HEK293 (cell line): ENCODE results near the gene TET3.

Source experiments
- CTCF ChIA-PET: fragments of 350-600 bp; formaldehyde crosslinking; extraction: SDS; loops from one replicate; lab custom pipeline; 2021; ENCODE audit warnings: antibody characterized with exemption; lab: Yijun Ruan, JAX
- POLR2A ChIA-PET: fragments of 300-600 bp; formaldehyde crosslinking; extraction: SDS; loops from one replicate; lab custom pipeline; 2020; ENCODE audit warnings: antibody characterized with exemption, inconsistent platforms; lab: Yijun Ruan, JAX
- H3K27ac ChIP-seq: fragments of 200-500 bp; sonication (Bioruptor generic); 2 replicates; pipeline ENCODE4 v1.5.1; 2014; ENCODE audit warnings: low read depth, low read length, control low read depth, inconsistent platforms; ENCODE audit errors: extremely low read depth
- H3K36me3 ChIP-seq, 2 experiments: fragments of 200-500 bp in 1 of 2; sonication (Bioruptor generic) in 1 of 2; 1 replicate in 1 of 2; 2 replicates in 1 of 2; pipeline ENCODE4 v1.5.1; 2014 to 2017; ENCODE audit warnings: inconsistent platforms in 2 of 2, low read length in 2 of 2; ENCODE audit not compliant: control insufficient read depth in 2 of 2, insufficient read depth in 1 of 2
- H3K4me1 ChIP-seq: fragments of 200-500 bp; sonication (Bioruptor generic); 2 replicates; pipeline ENCODE4 v1.5.1; 2014; ENCODE audit warnings: mild to moderate bottlenecking, low read length, inconsistent platforms; ENCODE audit not compliant: control insufficient read depth, insufficient read depth
- H3K4me3 ChIP-seq: 2 replicates; pipeline ENCODE4 v1.5.1; 2011; ENCODE audit warnings: low read depth, mild to moderate bottlenecking, control low read depth, low read length, moderate library complexity
- H3K9me3 ChIP-seq: fragments of 200-500 bp; sonication (Bioruptor generic); 2 replicates; pipeline ENCODE4 v1.5.1; 2014; ENCODE audit warnings: low read depth, low read length, inconsistent platforms; ENCODE audit not compliant: control insufficient read depth, insufficient read depth
- GLIS1 ChIP-seq: fragments of 450-650 bp; formaldehyde crosslinking; IDR thresholded peaks from 2 replicates; pipeline ENCODE4 v1.5.1; 2016; ENCODE audit warnings: missing biosample characterization, missing genetic modification characterization
- ZBTB11 ChIP-seq: fragments of 450-650 bp; formaldehyde crosslinking; conservative IDR thresholded peaks from 2 replicates; pipeline ENCODE4 v1.5.1; 2016; ENCODE audit warnings: low read depth, missing biosample characterization, missing genetic modification characterization
- ZBTB48 ChIP-seq: fragments of 450-650 bp; formaldehyde crosslinking; IDR thresholded peaks from 2 replicates; pipeline ENCODE4 v1.5.1; 2016; ENCODE audit warnings: missing biosample characterization, missing genetic modification characterization
- ZFP3 ChIP-seq: fragments of 450-650 bp; formaldehyde crosslinking; IDR thresholded peaks from 2 replicates; pipeline ENCODE4 v1.5.1; 2016; ENCODE audit warnings: low read depth, missing biosample characterization, missing genetic modification characterization
- ZNF138 ChIP-seq: fragments of 450-650 bp; formaldehyde crosslinking; IDR thresholded peaks from 2 replicates; pipeline ENCODE4 v1.5.1; 2016; ENCODE audit warnings: missing biosample characterization, missing genetic modification characterization, borderline replicate concordance
- ZNF155 ChIP-seq: fragments of 450-650 bp; formaldehyde crosslinking; IDR thresholded peaks from 2 replicates; pipeline ENCODE4 v1.5.1; 2016; ENCODE audit warnings: missing biosample characterization, missing genetic modification characterization
- ZNF174 ChIP-seq: fragments of 450-650 bp; formaldehyde crosslinking; IDR thresholded peaks from 2 replicates; pipeline ENCODE4 v1.5.0; 2017; ENCODE audit warnings: missing biosample characterization, mild to moderate bottlenecking, missing genetic modification characterization
- ZNF211 ChIP-seq: fragments of 450-650 bp; formaldehyde crosslinking; IDR thresholded peaks from 2 replicates; pipeline ENCODE4 v1.5.1; 2016; ENCODE audit warnings: low read depth, missing biosample characterization, missing genetic modification characterization
- ZNF311 ChIP-seq: fragments of 450-650 bp; formaldehyde crosslinking; IDR thresholded peaks from 2 replicates; pipeline ENCODE4 v1.5.1; 2017; ENCODE audit warnings: missing biosample characterization, missing genetic modification characterization, borderline replicate concordance
- ZNF324 ChIP-seq: fragments of 450-650 bp; formaldehyde crosslinking; IDR thresholded peaks from 2 replicates; pipeline ENCODE4 v1.5.1; 2016; ENCODE audit warnings: missing biosample characterization, missing genetic modification characterization
- ZNF362 ChIP-seq: fragments of 450-650 bp; formaldehyde crosslinking; IDR thresholded peaks from 2 replicates; pipeline ENCODE4 v1.5.1; 2016; ENCODE audit warnings: missing biosample characterization, missing genetic modification characterization
- ZNF366 ChIP-seq: fragments of 450-650 bp; formaldehyde crosslinking; conservative IDR thresholded peaks from 2 replicates; pipeline ENCODE4 v1.5.1; 2016; ENCODE audit warnings: missing biosample characterization, missing genetic modification characterization
- ZNF654 ChIP-seq: fragments of 450-650 bp; formaldehyde crosslinking; IDR thresholded peaks from 2 replicates; pipeline ENCODE4 v1.5.1; 2016; ENCODE audit warnings: low read depth, missing biosample characterization, missing genetic modification characterization
- ZNF660 ChIP-seq: fragments of 450-650 bp; IDR thresholded peaks from 2 replicates; pipeline ENCODE4 v1.5.1; 2018; ENCODE audit warnings: missing biosample characterization, mild to moderate bottlenecking, missing genetic modification characterization
- ZNF701 ChIP-seq: fragments of 450-650 bp; formaldehyde crosslinking; IDR thresholded peaks from 2 replicates; pipeline ENCODE4 v1.5.1; 2016; ENCODE audit warnings: missing biosample characterization, missing genetic modification characterization
- ZNF785 ChIP-seq: fragments of 450-650 bp; formaldehyde crosslinking; IDR thresholded peaks from 2 replicates; pipeline ENCODE4 v1.5.1; 2016; ENCODE audit warnings: missing biosample characterization, missing genetic modification characterization
- TF ChIP-seq, protein P1 (sequence below): fragments of 450-650 bp; formaldehyde crosslinking; IDR thresholded peaks from 2 replicates; pipeline ENCODE4 v1.5.1; 2017; ENCODE audit warnings: missing biosample characterization, missing genetic modification characterization
- TF ChIP-seq, protein P2 (sequence below): fragments of 450-650 bp; formaldehyde crosslinking; IDR thresholded peaks from 2 replicates; pipeline ENCODE4 v1.5.1; 2017; ENCODE audit warnings: missing biosample characterization, missing genetic modification characterization
- TF ChIP-seq, protein P3 (sequence below): fragments of 450-650 bp; formaldehyde crosslinking; conservative IDR thresholded peaks from 2 replicates; pipeline ENCODE4 v1.5.1; 2016; ENCODE audit warnings: low read depth, missing biosample characterization, missing genetic modification characterization
- TF ChIP-seq, protein P4 (sequence below): fragments of 450-650 bp; formaldehyde crosslinking; IDR thresholded peaks from 2 replicates; pipeline ENCODE4 v1.5.1; 2016; ENCODE audit warnings: missing biosample characterization, missing genetic modification characterization

Gene TET3

DNA sequence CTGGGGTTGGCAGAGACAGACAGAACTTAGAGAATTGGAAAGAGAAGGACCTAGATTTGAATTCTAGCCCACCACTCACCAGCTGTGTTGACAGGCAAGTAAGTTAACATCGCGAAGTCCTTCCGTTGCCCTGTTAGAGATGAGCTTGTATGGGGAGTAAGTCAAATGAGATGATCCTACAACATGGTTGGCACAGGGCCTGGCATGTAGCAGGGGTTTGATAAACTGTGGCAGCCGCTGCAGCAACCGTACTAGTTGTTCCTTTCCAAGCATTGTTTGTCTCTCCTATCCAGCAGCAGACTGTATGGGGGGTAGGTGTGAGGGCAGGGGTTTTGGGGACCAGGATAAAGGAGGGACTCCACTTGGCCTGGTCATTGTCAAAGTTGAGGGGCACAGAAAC lies 16.0 kb downstream of the TET3 start:
- H3K27ac ChIP-seq: no peak overlapping the region
- H3K4me3 ChIP-seq: no peak overlapping the region
- ChIA-PET CTCF (interaction anchor here (0.8 to 1.5 kb wide), 6 partner anchors 9 to 177 kb away, joined by 3 to 8 read pairs (median 4); partner anchors contain the start of genes BOLA3 and STAMBP), POLR2A (interaction anchor here (0.5 to 0.9 kb wide), 2 partner anchors 9 kb away, joined by 3 to 5 read pairs; no protein-coding TSS in a partner anchor)
- TF ChIP-seq ZNF138 (tag by site-specific recombination): no peak
- no peak for TF ChIP-seq ZFP3 (tag by site-specific recombination)
- no peak for TF ChIP-seq ZBTB48 (tag by site-specific recombination)
- no peak for TF ChIP-seq ZNF174 (tag by site-specific recombination)
- no peak for TF ChIP-seq ZNF701
- TF ChIP-seq ZNF155 (tag by site-specific recombination): no peak
- TF ChIP-seq ZNF362 (tag by site-specific recombination): no peak
- no peak for TF ChIP-seq ZNF324 (tag by site-specific recombination)
- no peak for TF ChIP-seq ZNF311
- TF ChIP-seq ZNF654 (tag by site-specific recombination): no peak
- TF ChIP-seq ZNF660 (tag by site-specific recombination): no peak
- no peak for TF ChIP-seq ZBTB11 (tag by site-specific recombination)
- TF ChIP-seq, protein P1, sequence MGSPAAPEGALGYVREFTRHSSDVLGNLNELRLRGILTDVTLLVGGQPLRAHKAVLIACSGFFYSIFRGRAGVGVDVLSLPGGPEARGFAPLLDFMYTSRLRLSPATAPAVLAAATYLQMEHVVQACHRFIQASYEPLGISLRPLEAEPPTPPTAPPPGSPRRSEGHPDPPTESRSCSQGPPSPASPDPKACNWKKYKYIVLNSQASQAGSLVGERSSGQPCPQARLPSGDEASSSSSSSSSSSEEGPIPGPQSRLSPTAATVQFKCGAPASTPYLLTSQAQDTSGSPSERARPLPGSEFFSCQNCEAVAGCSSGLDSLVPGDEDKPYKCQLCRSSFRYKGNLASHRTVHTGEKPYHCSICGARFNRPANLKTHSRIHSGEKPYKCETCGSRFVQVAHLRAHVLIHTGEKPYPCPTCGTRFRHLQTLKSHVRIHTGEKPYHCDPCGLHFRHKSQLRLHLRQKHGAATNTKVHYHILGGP (tag by site-specific recombination): no peak
- TF ChIP-seq ZNF211 (tag by site-specific recombination): no peak
- H3K36me3 ChIP-seq: peaks cover 0 to 5% of the 10 kb centered on the region in 2 experiments; a peak in 1 of 3 replicates
- no peaks in the 10 kb centered on the region for H3K9me3 ChIP-seq
- peaks cover 28% of the 10 kb centered on the region for H3K4me1 ChIP-seq

DNA sequence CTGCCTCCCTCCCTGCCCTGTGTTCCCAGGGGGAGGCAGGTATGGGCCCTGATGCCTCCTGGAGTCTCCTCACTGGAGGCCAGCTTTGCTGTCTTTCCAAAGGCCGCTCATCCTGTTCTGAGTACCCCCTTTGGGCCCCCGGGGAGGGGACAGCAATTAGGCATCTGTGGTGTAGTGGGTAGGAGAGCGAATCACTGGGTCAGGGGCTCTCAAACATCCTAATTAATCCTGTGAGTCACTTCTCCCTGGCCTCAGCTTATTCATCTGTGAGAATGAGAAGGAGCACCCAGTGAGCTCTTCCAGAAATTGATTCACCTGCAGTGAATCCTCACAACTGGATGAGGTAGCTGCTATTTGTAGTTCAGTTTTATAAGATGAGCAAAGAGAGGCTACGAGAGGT lies 16.4 kb downstream of the TET3 start:
- Histone ChIP-seq H3K9me3 (no peaks in the 10 kb centered on the region), H3K27ac (no peak overlapping the region), H3K4me3 (no peak overlapping the region), H3K36me3 (peaks cover 0 to 8% of the 10 kb centered on the region in 2 experiments; a peak in 1 of 3 replicates), H3K4me1 (peaks cover 28% of the 10 kb centered on the region)
- ChIA-PET POLR2A (no interaction called here), CTCF (interaction anchor here (1.0 to 1.5 kb wide), 4 partner anchors 19 to 173 kb away, joined by 3 to 8 read pairs (median 4); partner anchors contain the start of genes BOLA3 and STAMBP)
- TF ChIP-seq, protein P2, sequence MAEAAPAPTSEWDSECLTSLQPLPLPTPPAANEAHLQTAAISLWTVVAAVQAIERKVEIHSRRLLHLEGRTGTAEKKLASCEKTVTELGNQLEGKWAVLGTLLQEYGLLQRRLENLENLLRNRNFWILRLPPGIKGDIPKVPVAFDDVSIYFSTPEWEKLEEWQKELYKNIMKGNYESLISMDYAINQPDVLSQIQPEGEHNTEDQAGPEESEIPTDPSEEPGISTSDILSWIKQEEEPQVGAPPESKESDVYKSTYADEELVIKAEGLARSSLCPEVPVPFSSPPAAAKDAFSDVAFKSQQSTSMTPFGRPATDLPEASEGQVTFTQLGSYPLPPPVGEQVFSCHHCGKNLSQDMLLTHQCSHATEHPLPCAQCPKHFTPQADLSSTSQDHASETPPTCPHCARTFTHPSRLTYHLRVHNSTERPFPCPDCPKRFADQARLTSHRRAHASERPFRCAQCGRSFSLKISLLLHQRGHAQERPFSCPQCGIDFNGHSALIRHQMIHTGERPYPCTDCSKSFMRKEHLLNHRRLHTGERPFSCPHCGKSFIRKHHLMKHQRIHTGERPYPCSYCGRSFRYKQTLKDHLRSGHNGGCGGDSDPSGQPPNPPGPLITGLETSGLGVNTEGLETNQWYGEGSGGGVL: peak; percentile 47; the same call in 1 of the 2 replicates
- no peak for TF ChIP-seq ZNF785 (tag by site-specific recombination)
- 0 out of 2 replicates have a peak, but pooled peaks have one; percentile 9 for TF ChIP-seq ZNF366
- TF ChIP-seq, protein P3, sequence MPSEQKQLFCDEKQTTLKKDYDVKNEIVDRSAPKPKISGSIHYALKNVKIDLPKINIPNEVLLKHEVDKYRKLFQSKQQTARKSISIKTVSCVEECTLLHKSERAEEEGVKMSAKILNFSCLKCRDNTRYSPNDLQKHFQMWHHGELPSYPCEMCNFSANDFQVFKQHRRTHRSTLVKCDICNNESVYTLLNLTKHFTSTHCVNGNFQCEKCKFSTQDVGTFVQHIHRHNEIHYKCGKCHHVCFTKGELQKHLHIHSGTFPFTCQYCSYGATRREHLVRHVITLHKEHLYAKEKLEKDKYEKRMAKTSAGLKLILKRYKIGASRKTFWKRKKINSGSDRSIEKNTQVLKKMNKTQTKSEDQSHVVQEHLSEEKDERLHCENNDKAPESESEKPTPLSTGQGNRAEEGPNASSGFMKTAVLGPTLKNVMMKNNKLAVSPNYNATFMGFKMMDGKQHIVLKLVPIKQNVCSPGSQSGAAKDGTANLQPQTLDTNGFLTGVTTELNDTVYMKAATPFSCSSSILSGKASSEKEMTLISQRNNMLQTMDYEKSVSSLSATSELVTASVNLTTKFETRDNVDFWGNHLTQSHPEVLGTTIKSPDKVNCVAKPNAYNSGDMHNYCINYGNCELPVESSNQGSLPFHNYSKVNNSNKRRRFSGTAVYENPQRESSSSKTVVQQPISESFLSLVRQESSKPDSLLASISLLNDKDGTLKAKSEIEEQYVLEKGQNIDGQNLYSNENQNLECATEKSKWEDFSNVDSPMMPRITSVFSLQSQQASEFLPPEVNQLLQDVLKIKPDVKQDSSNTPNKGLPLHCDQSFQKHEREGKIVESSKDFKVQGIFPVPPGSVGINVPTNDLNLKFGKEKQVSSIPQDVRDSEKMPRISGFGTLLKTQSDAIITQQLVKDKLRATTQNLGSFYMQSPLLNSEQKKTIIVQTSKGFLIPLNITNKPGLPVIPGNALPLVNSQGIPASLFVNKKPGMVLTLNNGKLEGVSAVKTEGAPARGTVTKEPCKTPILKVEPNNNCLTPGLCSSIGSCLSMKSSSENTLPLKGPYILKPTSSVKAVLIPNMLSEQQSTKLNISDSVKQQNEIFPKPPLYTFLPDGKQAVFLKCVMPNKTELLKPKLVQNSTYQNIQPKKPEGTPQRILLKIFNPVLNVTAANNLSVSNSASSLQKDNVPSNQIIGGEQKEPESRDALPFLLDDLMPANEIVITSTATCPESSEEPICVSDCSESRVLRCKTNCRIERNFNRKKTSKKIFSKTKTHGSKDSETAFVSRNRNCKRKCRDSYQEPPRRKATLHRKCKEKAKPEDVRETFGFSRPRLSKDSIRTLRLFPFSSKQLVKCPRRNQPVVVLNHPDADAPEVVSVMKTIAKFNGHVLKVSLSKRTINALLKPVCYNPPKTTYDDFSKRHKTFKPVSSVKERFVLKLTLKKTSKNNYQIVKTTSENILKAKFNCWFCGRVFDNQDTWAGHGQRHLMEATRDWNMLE: no peak
- peak; percentile 96 for TF ChIP-seq GLIS1 (tag by site-specific recombination)
- TF ChIP-seq, protein P4, sequence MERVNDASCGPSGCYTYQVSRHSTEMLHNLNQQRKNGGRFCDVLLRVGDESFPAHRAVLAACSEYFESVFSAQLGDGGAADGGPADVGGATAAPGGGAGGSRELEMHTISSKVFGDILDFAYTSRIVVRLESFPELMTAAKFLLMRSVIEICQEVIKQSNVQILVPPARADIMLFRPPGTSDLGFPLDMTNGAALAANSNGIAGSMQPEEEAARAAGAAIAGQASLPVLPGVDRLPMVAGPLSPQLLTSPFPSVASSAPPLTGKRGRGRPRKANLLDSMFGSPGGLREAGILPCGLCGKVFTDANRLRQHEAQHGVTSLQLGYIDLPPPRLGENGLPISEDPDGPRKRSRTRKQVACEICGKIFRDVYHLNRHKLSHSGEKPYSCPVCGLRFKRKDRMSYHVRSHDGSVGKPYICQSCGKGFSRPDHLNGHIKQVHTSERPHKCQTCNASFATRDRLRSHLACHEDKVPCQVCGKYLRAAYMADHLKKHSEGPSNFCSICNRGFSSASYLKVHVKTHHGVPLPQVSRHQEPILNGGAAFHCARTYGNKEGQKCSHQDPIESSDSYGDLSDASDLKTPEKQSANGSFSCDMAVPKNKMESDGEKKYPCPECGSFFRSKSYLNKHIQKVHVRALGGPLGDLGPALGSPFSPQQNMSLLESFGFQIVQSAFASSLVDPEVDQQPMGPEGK: no peak
